Dendritic cell treated with granulocyte-macrophage colony-stimulating factor and Interleukin-4, amounts not matched to agents 40 ng/mL and 50 ng/mL, for 4 days (primary cell): ENCODE measurements around the gene COL4A6.

ENCODE experiments used
- H3K27ac Mint-ChIP-seq: one replicate; pipeline ENCODE4 v1.8.0; 2022; ENCODE audit warnings: mild to moderate bottlenecking, mixed read lengths
- H3K27me3 Mint-ChIP-seq: one replicate; pipeline ENCODE4 v1.8.0; 2022; ENCODE audit warnings: mild to moderate bottlenecking, mixed read lengths
- H3K36me3 Mint-ChIP-seq: one replicate; pipeline ENCODE4 v1.8.0; 2022; ENCODE audit warnings: low read depth, mixed read lengths
- H3K4me1 Mint-ChIP-seq: one replicate; pipeline ENCODE4 v1.8.0; 2022; ENCODE audit warnings: low read depth, mixed read lengths
- H3K4me3 Mint-ChIP-seq: one replicate; pipeline ENCODE4 v1.8.0; 2022; ENCODE audit warnings: mild to moderate bottlenecking, moderate library complexity, mixed read lengths
- H3K9me3 Mint-ChIP-seq: one replicate; pipeline ENCODE4 v1.8.0; 2022; ENCODE audit warnings: mixed read lengths
- intact Hi-C: fragments of 100-400 bp; cut with micrococcal nuclease; formaldehyde crosslinking; loops from one replicate; pipeline ENCODE4 v1.15.0; 2022

Gene COL4A6

GRCh38 chrX:108331126-108331909 lies 106.9 kb downstream of the COL4A6 start:
- Mint-ChIP-seq H3K36me3 (no peaks in the 10 kb centered on the region), H3K4me3 (no peak overlapping the region), H3K4me1 (no peaks in the 10 kb centered on the region), H3K9me3 (no peaks in the 10 kb centered on the region), H3K27ac (no peak overlapping the region), H3K27me3 (no peaks in the 10 kb centered on the region)
- intact Hi-C loops, result no loop called here

DNA sequence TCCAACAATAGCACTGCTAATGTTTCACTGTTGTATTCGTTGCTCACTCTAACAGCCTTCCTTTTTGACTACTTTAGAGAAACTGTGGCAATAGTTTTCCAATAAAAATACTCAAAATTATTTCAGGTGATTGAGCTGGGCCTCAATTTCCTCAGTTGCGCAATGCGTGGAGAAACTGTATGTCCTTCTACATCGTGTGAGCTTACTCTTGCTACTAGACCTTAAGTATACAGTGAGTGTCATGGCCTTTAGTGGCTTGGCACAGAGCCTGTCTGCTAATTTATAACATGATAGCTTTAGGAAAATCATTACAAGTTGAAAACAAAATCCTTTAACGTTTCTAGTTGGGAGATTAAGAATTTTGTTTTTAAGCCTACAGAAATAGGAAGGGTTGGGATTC lies 114.5 kb downstream of the COL4A6 start:
- Mint-ChIP-seq H3K27ac (no peak overlapping the region), H3K27me3 (no peaks in the 10 kb centered on the region), H3K4me1 (no peaks in the 10 kb centered on the region), H3K9me3 (no peaks in the 10 kb centered on the region), H3K36me3 (no peaks in the 10 kb centered on the region), H3K4me3 (no peak overlapping the region)
- intact Hi-C loops, result no loop called here

DNA sequence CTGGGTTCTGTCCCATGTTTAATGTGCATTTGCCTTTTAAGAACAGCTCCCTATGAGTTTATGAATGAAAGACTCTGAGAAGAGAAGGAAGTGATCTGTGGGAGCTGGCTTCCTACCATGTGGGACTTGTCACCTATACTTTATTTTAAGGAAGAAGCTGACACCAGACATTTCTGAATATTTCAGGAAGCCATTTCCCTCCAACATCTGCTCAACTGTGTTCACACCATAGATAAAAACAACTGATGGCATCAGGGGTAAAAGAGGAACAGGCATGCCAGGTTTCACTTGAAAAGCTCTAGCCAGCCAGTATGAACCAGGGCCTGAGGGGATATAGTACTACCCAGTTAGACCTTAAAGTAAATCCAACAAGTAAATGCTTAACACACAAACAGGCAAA lies 116.0 kb downstream of the COL4A6 start:
- H3K4me1 Mint-ChIP-seq, result no peaks in the 10 kb centered on the region
- no peak overlapping the region for H3K27ac Mint-ChIP-seq
- H3K4me3 Mint-ChIP-seq, result no peak overlapping the region

GRCh38 chrX:108316456-108316855 lies 121.8 kb downstream of the COL4A6 start:
- intact Hi-C loops, result no loop called here
- no peaks in the 10 kb centered on the region for H3K27me3 Mint-ChIP-seq
- H3K4me1 Mint-ChIP-seq, result peaks cover 5% of the 10 kb centered on the region
- H3K4me3 Mint-ChIP-seq, result no peak overlapping the region
- H3K36me3 Mint-ChIP-seq, result no peaks in the 10 kb centered on the region
- H3K9me3 Mint-ChIP-seq, result no peaks in the 10 kb centered on the region
- H3K27ac Mint-ChIP-seq, result no peak overlapping the region

More for the DNA sequence above, 116.0 kb downstream of the COL4A6 start:
- Mint-ChIP-seq H3K27me3 (no peaks in the 10 kb centered on the region), H3K9me3 (no peaks in the 10 kb centered on the region), H3K36me3 (no peaks in the 10 kb centered on the region)
- intact Hi-C loops, result no loop called here

GRCh38 chrX:108313669-108314068 lies 124.6 kb downstream of the COL4A6 start:
- Mint-ChIP-seq H3K27ac (no peak overlapping the region), H3K36me3 (no peaks in the 10 kb centered on the region), H3K4me3 (no peak overlapping the region), H3K4me1 (peaks cover 5% of the 10 kb centered on the region), H3K9me3 (no peaks in the 10 kb centered on the region), H3K27me3 (no peaks in the 10 kb centered on the region)
- intact Hi-C loops, result no loop called here

- H3K4me1 Mint-ChIP-seq, result peaks cover 5% of the 10 kb centered on the region
- H3K9me3 Mint-ChIP-seq, result no peaks in the 10 kb centered on the region
- H3K27ac Mint-ChIP-seq, result no peak overlapping the region
- no peaks in the 10 kb centered on the region for H3K36me3 Mint-ChIP-seq
- intact Hi-C loops, result no loop called here
- no peaks in the 10 kb centered on the region for H3K27me3 Mint-ChIP-seq
- H3K4me3 Mint-ChIP-seq, result no peak overlapping the region
Measured at GRCh38 chrX:108312957-108313356, 125.3 kb downstream of the COL4A6 start.

GRCh38 chrX:108312011-108312410 lies 126.2 kb downstream of the COL4A6 start:
- intact Hi-C loops, result no loop called here
- H3K36me3 Mint-ChIP-seq, result no peaks in the 10 kb centered on the region
- H3K9me3 Mint-ChIP-seq, result no peaks in the 10 kb centered on the region
- peaks cover 5% of the 10 kb centered on the region for H3K4me1 Mint-ChIP-seq
- no peak overlapping the region for H3K4me3 Mint-ChIP-seq
- H3K27ac Mint-ChIP-seq, result no peak overlapping the region
- no peaks in the 10 kb centered on the region for H3K27me3 Mint-ChIP-seq

DNA sequence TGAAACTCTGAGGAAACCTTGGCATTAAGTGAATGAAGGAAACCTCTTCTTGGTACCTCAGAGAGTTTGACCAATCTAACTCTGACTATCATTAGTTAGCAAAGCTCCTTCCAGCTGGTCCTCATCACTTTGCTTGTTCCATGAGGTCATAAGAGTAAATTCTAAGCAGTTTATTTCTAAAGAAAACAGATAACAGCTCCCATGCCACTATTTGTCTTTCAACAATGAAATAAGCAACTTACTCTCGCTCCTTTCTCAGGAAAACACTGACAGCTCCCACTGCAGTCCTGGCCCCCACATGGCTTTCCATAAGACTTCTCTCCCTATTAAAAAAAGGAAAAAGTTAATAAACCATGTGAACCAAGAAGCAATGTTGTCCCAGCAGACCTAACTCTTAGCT lies 127.7 kb downstream of the COL4A6 start:
- Mint-ChIP-seq H3K27me3 (no peaks in the 10 kb centered on the region), H3K4me1 (no peaks in the 10 kb centered on the region), H3K27ac (no peak overlapping the region), H3K9me3 (no peaks in the 10 kb centered on the region), H3K4me3 (no peak overlapping the region), H3K36me3 (no peaks in the 10 kb centered on the region)
- intact Hi-C loops, result no loop called here

- no peak overlapping the region for H3K4me3 Mint-ChIP-seq
- H3K9me3 Mint-ChIP-seq, result no peaks in the 10 kb centered on the region
- no peaks in the 10 kb centered on the region for H3K27me3 Mint-ChIP-seq
- no peaks in the 10 kb centered on the region for H3K36me3 Mint-ChIP-seq
- H3K4me1 Mint-ChIP-seq, result no peaks in the 10 kb centered on the region
- intact Hi-C loops, result no loop called here
- H3K27ac Mint-ChIP-seq, result no peak overlapping the region
Measured at GRCh38 chrX:108309144-108309543, 129.1 kb downstream of the COL4A6 start.

GRCh38 chrX:108307132-108308085 lies 130.8 kb downstream of the COL4A6 start:
- intact Hi-C loops, result no loop called here
- no peak overlapping the region for H3K4me3 Mint-ChIP-seq
- H3K36me3 Mint-ChIP-seq, result no peaks in the 10 kb centered on the region
- no peak overlapping the region for H3K27ac Mint-ChIP-seq
- no peaks in the 10 kb centered on the region for H3K4me1 Mint-ChIP-seq
- H3K9me3 Mint-ChIP-seq, result no peaks in the 10 kb centered on the region
- no peaks in the 10 kb centered on the region for H3K27me3 Mint-ChIP-seq

GRCh38 chrX:108306086-108306485 lies 132.1 kb downstream of the COL4A6 start:
- H3K9me3 Mint-ChIP-seq, result no peaks in the 10 kb centered on the region

DNA sequence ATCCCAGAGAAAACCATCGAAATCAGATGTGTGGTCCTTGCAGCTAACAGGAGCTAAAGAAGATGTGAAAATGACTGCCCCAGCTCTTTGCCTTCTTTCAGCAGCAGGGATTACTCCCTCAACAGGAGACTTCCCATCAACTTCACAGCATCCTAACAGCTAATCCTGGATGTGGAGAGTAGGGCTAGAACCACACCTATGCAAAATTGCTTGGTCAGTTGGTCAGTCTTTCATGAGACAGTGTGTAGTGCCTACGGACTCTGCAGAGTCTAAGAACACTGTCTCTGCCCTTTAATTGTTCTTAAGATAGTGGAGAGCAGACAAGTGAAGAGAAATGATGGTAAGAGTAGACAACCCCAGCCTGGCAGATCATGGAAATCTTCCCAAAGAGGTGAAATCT lies 133.5 kb downstream of the COL4A6 start:
- no peaks in the 10 kb centered on the region for H3K9me3 Mint-ChIP-seq
- H3K27ac Mint-ChIP-seq, result no peak overlapping the region
- H3K4me3 Mint-ChIP-seq, result no peak overlapping the region
- no peaks in the 10 kb centered on the region for H3K4me1 Mint-ChIP-seq
- intact Hi-C loops, result no loop called here
- no peaks in the 10 kb centered on the region for H3K27me3 Mint-ChIP-seq
- no peaks in the 10 kb centered on the region for H3K36me3 Mint-ChIP-seq

More at GRCh38 chrX:108306086-108306485, 132.1 kb downstream of the COL4A6 start:
- H3K4me1 Mint-ChIP-seq, result no peaks in the 10 kb centered on the region
- H3K27ac Mint-ChIP-seq, result no peak overlapping the region
- H3K27me3 Mint-ChIP-seq, result no peaks in the 10 kb centered on the region
- H3K36me3 Mint-ChIP-seq, result no peaks in the 10 kb centered on the region
- no peak overlapping the region for H3K4me3 Mint-ChIP-seq
- intact Hi-C loops, result no loop called here

DNA sequence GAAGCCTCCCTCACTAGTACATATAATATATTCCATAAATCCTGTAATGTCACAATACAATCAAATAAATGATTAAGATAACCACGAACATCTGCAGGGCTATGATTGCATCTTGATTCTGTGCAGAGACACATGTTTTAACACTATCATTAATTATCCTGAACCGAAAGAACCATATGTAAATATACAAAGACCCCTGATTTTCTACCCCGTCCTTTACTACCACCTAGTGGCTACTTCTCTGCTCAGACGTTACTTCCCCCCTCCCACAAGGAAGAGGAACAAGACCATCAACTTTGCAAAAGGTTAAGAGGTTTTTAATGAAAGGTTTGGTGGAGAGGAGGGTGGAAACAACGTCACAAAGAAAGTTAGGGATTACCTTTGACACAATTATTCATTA lies 134.0 kb downstream of the COL4A6 start:
- intact Hi-C loops, result no loop called here
- no peaks in the 10 kb centered on the region for H3K36me3 Mint-ChIP-seq
- no peaks in the 10 kb centered on the region for H3K9me3 Mint-ChIP-seq

DNA sequence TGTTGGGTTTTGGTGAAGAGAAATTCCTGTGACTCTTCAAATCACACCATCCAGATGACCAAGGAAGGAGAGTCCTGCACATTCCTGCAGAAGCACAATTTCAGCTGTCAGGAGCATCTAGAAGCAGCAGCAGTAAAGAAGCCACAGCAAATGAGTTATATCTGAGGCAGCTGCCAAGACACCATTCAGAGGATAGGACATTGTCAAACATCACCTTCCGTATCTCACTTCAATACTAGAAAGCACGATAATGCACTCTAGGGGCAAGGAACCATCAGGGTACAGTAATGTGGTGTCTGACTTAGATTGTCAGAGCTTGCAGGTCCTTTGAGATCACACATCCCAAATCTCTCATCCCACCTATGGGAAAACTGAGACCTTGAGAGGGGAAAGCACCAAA lies 134.5 kb downstream of the COL4A6 start:
- H3K27ac Mint-ChIP-seq, result no peak overlapping the region
- no peaks in the 10 kb centered on the region for H3K27me3 Mint-ChIP-seq
- H3K36me3 Mint-ChIP-seq, result no peaks in the 10 kb centered on the region
- H3K4me3 Mint-ChIP-seq, result no peak overlapping the region
- H3K4me1 Mint-ChIP-seq, result no peaks in the 10 kb centered on the region
- intact Hi-C loops, result no loop called here
- H3K9me3 Mint-ChIP-seq, result no peaks in the 10 kb centered on the region

More for the DNA sequence above, 134.0 kb downstream of the COL4A6 start:
- no peak overlapping the region for H3K27ac Mint-ChIP-seq
- no peak overlapping the region for H3K4me3 Mint-ChIP-seq
- H3K4me1 Mint-ChIP-seq, result no peaks in the 10 kb centered on the region
- no peaks in the 10 kb centered on the region for H3K27me3 Mint-ChIP-seq
